ENCODE measurements around the gene COQ8A.

The COQ8A gene

GRCh38 chr1:227032396-227032795, 92.3 kb downstream of the COQ8A start:
- peak; percentile 17 for DNase-seq

GRCh38 chr1:227033880-227034279, 93.8 kb downstream of the COQ8A start:
- DNase-seq: no peak

- peak; percentile 98 for DNase-seq
Measured at GRCh38 chr1:227035316-227035715, 95.2 kb downstream of the COQ8A start.

- DNase-seq: no peak
Measured at GRCh38 chr1:227037121-227037520, 97.0 kb downstream of the COQ8A start.
